HepG2 (cell line): ENCODE measurements around the gene HYOU1. TPM values are rescaled to one million over a fixed set of nuclear protein-coding genes. Genes with fewer than 3 reads are reported as not detected.

Source experiments
- ARNTL ChIP-seq: sonication (generic); formaldehyde crosslinking; IDR thresholded peaks from 2 replicates; pipeline ENCODE4 v1.4.0; 2020; ENCODE audit warnings: mild to moderate bottlenecking, missing genetic modification reagents
- CCDC6 ChIP-seq: sonication (generic); formaldehyde crosslinking; IDR thresholded peaks from 2 replicates; pipeline ENCODE4 v1.8.1; 2022; ENCODE audit warnings: mild to moderate bottlenecking, missing genetic modification reagents, moderate library complexity
- CENPT ChIP-seq: sonication (generic); formaldehyde crosslinking; IDR thresholded peaks from 2 replicates; pipeline ENCODE4 v1.8.0; 2022; ENCODE audit warnings: low read depth, mild to moderate bottlenecking, moderate library complexity, missing genetic modification reagents
- MIXL1 ChIP-seq: IDR thresholded peaks from 2 replicates; pipeline ENCODE4 v1.6.1; 2016
- RFX1 ChIP-seq: fragments of 450-650 bp; IDR thresholded peaks from 2 replicates; pipeline ENCODE4 v1.6.1; 2017
- RFX5 ChIP-seq: IDR thresholded peaks from 2 replicates; pipeline ENCODE4 v1.6.1; 2011; ENCODE audit warnings: low read depth, low read length, improper control_type of control experiment
- SAP130 ChIP-seq: IDR thresholded peaks from 2 replicates; pipeline ENCODE4 v1.6.1; 2016; ENCODE audit warnings: low read depth
- SIN3B ChIP-seq: fragments of 150-350 bp; IDR thresholded peaks from 2 replicates; pipeline ENCODE4 v1.6.1; 2014; ENCODE audit warnings: low read length
- SP1 ChIP-seq, 2 experiments: fragments of 450-650 bp in 1 of 2; sonication (generic) in 1 of 2; formaldehyde crosslinking in 1 of 2; IDR thresholded peaks; 2 replicates each; pipeline versions ENCODE4 v1.4.0 to v1.6.1; 2016 to 2020; ENCODE audit warnings: missing genetic modification reagents in 1 of 2
- TSC22D2 ChIP-seq: sonication (generic); formaldehyde crosslinking; IDR thresholded peaks from 2 replicates; pipeline ENCODE4 v1.5.1; 2020; ENCODE audit warnings: missing genetic modification reagents, mild to moderate bottlenecking, borderline replicate concordance
- ZNF263 ChIP-seq: sonication (generic); formaldehyde crosslinking; IDR thresholded peaks from 2 replicates; pipeline ENCODE4 v1.4.0; 2020; ENCODE audit warnings: missing genetic modification reagents
- ZNF264 ChIP-seq: sonication (generic); formaldehyde crosslinking; IDR thresholded peaks from 2 replicates; pipeline ENCODE4 v1.4.0; 2020; ENCODE audit warnings: missing genetic modification reagents
- ZNF333 ChIP-seq: sonication (generic); formaldehyde crosslinking; IDR thresholded peaks from 2 replicates; pipeline ENCODE4 v1.4.0; 2020; ENCODE audit warnings: mild to moderate bottlenecking, missing genetic modification reagents, borderline replicate concordance
- ZNF451 ChIP-seq: sonication (generic); formaldehyde crosslinking; IDR thresholded peaks from 2 replicates; pipeline ENCODE4 v1.5.0; 2020; ENCODE audit warnings: mild to moderate bottlenecking, missing genetic modification reagents
- ZNF556 ChIP-seq: sonication (generic); formaldehyde crosslinking; IDR thresholded peaks from 2 replicates; pipeline ENCODE4 v1.4.0; 2020; ENCODE audit warnings: mild to moderate bottlenecking, missing genetic modification reagents, borderline replicate concordance
- ZNF598 ChIP-seq: sonication (generic); formaldehyde crosslinking; IDR thresholded peaks from 2 replicates; pipeline ENCODE4 v1.5.1; 2020; ENCODE audit warnings: mild to moderate bottlenecking, missing genetic modification reagents, borderline replicate concordance
- ZNF615 ChIP-seq: sonication (generic); formaldehyde crosslinking; IDR thresholded peaks from 2 replicates; pipeline ENCODE4 v1.5.0; 2020; ENCODE audit warnings: mild to moderate bottlenecking, missing genetic modification reagents, borderline replicate concordance
- ZNF674 ChIP-seq: sonication (generic); formaldehyde crosslinking; IDR thresholded peaks from 2 replicates; pipeline ENCODE4 v1.5.0; 2020; ENCODE audit warnings: low read depth, mild to moderate bottlenecking, missing genetic modification reagents
- ZNF768 ChIP-seq: sonication (generic); formaldehyde crosslinking; IDR thresholded peaks from 2 replicates; pipeline ENCODE4 v1.4.0; 2020; ENCODE audit warnings: missing genetic modification reagents
- polyA plus RNA-seq, 8 experiments: library from polyadenylated mRNA; depleted of rRNA in 3 of 8; stranded (reverse) in 7 of 8; unstranded in 1 of 8; fragments of >200 nt; fragmentation: Illumina TruSeq in 4 of 8; extraction: Trizol in 4 of 8; gene quantifications; 2 replicates each; pipeline versions ENCODE4 v1.2.1 to v1.2.3, GENCODE V29; 2011 to 2016; ENCODE audit warnings: low read depth in 4 of 8, missing spikeins in 1 of 8, mixed read lengths in 1 of 8; ENCODE audit not compliant: insufficient read depth in 1 of 8
- total RNA-seq, 5 experiments: library from RNA; depleted of rRNA; stranded (reverse); fragments of >200 nt; fragmentation: Illumina TruSeq; extraction: Trizol; gene quantifications; 2 replicates each; pipeline ENCODE4 v1.2.3, GENCODE V29; 2016; ENCODE audit warnings: low read depth in 1 of 5
- TF ChIP-seq, protein P1 (sequence below): sonication (generic); formaldehyde crosslinking; conservative IDR thresholded peaks from 2 replicates; pipeline ENCODE4 v1.5.0; 2020; ENCODE audit warnings: missing genetic modification reagents
- TF ChIP-seq, protein P2 (sequence below): sonication (generic); formaldehyde crosslinking; IDR thresholded peaks from 2 replicates; pipeline ENCODE4 v1.8.0; 2022; ENCODE audit warnings: missing genetic modification reagents, mild to moderate bottlenecking, borderline replicate concordance
- TF ChIP-seq, protein P3 (sequence below): sonication (generic); formaldehyde crosslinking; IDR thresholded peaks from 2 replicates; pipeline ENCODE4 v1.8.0; 2022; ENCODE audit warnings: mild to moderate bottlenecking, missing genetic modification reagents
- TF ChIP-seq, protein P4 (sequence below): IDR thresholded peaks from 2 replicates; pipeline ENCODE4 v1.6.1; 2018; ENCODE audit warnings: missing genetic modification reagents
- TF ChIP-seq, protein P5 (sequence below): sonication (generic); formaldehyde crosslinking; IDR thresholded peaks from 2 replicates; pipeline ENCODE4 v1.4.0; 2020; ENCODE audit warnings: missing genetic modification reagents

The HYOU1 gene
- total and polyA plus RNA-seq, 2 of the 13 experiments (the other 11 are each of a cell fraction or from before 2014, with no cell fraction given), result 127 to 155 TPM

DNA sequence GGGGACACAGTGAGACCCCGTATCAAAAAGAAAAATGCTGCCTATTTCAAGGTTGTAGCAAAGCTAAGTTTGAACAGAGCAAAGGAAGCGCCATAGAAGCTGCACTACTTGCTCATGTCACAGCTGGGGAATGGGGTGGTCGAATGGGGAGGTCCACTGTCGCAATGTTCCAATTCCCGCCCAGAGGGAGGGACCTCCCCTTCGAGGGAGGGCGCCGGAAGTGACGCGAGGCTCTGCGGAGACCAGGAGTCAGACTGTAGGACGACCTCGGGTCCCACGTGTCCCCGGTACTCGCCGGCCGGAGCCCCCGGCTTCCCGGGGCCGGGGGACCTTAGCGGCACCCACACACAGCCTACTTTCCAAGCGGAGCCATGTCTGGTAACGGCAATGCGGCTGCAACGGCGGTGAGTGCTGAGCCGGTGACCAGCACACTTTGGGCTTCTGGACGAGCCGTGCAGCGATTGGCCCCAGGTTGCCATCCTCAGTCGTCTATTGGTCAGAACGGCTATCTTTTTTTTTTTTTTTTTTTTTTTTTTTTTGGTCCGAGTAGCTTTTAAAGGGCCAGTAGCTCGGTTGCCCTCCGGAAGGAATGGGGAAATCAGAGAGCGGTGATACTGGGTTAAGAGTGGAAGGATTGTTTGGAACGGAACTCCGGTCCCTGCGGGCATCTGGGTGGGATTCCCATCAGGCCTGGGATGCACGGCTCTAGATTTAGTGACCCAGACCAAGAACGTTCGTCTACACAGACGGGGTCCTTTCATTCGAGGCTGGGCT is 27.8 kb upstream of the HYOU1 start, which contains the start of gene HMBS (continued):
- TF ChIP-seq, protein P1, sequence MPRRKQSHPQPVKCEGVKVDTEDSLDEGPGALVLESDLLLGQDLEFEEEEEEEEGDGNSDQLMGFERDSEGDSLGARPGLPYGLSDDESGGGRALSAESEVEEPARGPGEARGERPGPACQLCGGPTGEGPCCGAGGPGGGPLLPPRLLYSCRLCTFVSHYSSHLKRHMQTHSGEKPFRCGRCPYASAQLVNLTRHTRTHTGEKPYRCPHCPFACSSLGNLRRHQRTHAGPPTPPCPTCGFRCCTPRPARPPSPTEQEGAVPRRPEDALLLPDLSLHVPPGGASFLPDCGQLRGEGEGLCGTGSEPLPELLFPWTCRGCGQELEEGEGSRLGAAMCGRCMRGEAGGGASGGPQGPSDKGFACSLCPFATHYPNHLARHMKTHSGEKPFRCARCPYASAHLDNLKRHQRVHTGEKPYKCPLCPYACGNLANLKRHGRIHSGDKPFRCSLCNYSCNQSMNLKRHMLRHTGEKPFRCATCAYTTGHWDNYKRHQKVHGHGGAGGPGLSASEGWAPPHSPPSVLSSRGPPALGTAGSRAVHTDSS (CRISPR knock-in tag), result no peak
- TF ChIP-seq, protein P2, sequence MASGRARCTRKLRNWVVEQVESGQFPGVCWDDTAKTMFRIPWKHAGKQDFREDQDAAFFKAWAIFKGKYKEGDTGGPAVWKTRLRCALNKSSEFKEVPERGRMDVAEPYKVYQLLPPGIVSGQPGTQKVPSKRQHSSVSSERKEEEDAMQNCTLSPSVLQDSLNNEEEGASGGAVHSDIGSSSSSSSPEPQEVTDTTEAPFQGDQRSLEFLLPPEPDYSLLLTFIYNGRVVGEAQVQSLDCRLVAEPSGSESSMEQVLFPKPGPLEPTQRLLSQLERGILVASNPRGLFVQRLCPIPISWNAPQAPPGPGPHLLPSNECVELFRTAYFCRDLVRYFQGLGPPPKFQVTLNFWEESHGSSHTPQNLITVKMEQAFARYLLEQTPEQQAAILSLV (CRISPR knock-in tag), result peak; percentile 34; the same call in 1 of the 2 replicates
- TF ChIP-seq RFX5 (0 out of 2 replicates have a peak, but pooled peaks have one; percentile 48), ZNF263 (CRISPR knock-in tag) (0 out of 2 replicates have a peak, but pooled peaks have one; percentile 42), CENPT (0 out of 2 replicates have a peak, but pooled peaks have one; percentile 40), SIN3B (peak; percentile 32; the same call in 1 of the 2 replicates), ARNTL (no peak), ZNF451 (CRISPR knock-in tag) (0 out of 2 replicates have a peak, but pooled peaks have one; percentile 60), ZNF674 (CRISPR knock-in tag) (no peak), MIXL1 (0 out of 2 replicates have a peak, but pooled peaks have one; percentile 12), ZNF615 (CRISPR knock-in tag) (no peak), ZNF333 (no peak), RFX1 (no peak), ZNF556 (CRISPR knock-in tag) (peak; percentile 79; the same call in 1 of the 2 replicates), SAP130 (CRISPR knock-in tag) (peak; percentile 90), ZNF598 (CRISPR knock-in tag) (no peak; the same call in 1 of the 2 replicates), SP1 (IDR thresholded peaks at IDR 0.05) (no peak), SP1 (CRISPR knock-in tag; IDR thresholded peaks at IDR 0.05) (peak; percentile 90), TSC22D2 (CRISPR knock-in tag) (no peak), ZNF264 (CRISPR knock-in tag) (peak; percentile 56; the same call in 1 of the 2 replicates), CCDC6 (CRISPR knock-in tag) (0 out of 2 replicates have a peak, but pooled peaks have one; percentile 48), ZNF768 (CRISPR knock-in tag) (peak; percentile 72; the same call in 1 of the 2 replicates)
- TF ChIP-seq, protein P3, sequence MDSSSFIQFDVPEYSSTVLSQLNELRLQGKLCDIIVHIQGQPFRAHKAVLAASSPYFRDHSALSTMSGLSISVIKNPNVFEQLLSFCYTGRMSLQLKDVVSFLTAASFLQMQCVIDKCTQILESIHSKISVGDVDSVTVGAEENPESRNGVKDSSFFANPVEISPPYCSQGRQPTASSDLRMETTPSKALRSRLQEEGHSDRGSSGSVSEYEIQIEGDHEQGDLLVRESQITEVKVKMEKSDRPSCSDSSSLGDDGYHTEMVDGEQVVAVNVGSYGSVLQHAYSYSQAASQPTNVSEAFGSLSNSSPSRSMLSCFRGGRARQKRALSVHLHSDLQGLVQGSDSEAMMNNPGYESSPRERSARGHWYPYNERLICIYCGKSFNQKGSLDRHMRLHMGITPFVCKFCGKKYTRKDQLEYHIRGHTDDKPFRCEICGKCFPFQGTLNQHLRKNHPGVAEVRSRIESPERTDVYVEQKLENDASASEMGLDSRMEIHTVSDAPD, result no peak
- TF ChIP-seq, protein P4, sequence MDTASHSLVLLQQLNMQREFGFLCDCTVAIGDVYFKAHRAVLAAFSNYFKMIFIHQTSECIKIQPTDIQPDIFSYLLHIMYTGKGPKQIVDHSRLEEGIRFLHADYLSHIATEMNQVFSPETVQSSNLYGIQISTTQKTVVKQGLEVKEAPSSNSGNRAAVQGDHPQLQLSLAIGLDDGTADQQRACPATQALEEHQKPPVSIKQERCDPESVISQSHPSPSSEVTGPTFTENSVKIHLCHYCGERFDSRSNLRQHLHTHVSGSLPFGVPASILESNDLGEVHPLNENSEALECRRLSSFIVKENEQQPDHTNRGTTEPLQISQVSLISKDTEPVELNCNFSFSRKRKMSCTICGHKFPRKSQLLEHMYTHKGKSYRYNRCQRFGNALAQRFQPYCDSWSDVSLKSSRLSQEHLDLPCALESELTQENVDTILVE (CRISPR knock-in tag), result 0 out of 2 replicates have a peak, but pooled peaks have one; percentile 63
- TF ChIP-seq, protein P5, sequence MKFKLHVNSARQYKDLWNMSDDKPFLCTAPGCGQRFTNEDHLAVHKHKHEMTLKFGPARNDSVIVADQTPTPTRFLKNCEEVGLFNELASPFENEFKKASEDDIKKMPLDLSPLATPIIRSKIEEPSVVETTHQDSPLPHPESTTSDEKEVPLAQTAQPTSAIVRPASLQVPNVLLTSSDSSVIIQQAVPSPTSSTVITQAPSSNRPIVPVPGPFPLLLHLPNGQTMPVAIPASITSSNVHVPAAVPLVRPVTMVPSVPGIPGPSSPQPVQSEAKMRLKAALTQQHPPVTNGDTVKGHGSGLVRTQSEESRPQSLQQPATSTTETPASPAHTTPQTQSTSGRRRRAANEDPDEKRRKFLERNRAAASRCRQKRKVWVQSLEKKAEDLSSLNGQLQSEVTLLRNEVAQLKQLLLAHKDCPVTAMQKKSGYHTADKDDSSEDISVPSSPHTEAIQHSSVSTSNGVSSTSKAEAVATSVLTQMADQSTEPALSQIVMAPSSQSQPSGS (CRISPR knock-in tag), result peak; percentile 60
